ENCODE measurements around the gene STX16. TPM values are rescaled to one million over a fixed set of nuclear protein-coding genes. Genes with fewer than 3 reads are reported as not detected.

Gene STX16
- total RNA-seq, 4 donors from 2014 or later, result 70.2 to 148 (median 85.9) TPM

GRCh38 chr20:58654337-58654736 lies 3.3 kb downstream of the STX16 start:
- no peaks in the 10 kb centered on the region for H3K36me3 ChIP-seq
- no peak overlapping the region for H3K4me3 ChIP-seq
- no peak for DNase-seq (ENCODE audit: low spot score in 2 of 2)
- no peak overlapping the region for H3K27ac ChIP-seq
- H3K9me3 ChIP-seq, result no peaks in the 10 kb centered on the region
- TF ChIP-seq POLR2A (IDR thresholded peaks at IDR 0.05) (no peak), EP300 (IDR thresholded peaks at IDR 0.05) (no peak)
- TF ChIP-seq, protein P1, sequence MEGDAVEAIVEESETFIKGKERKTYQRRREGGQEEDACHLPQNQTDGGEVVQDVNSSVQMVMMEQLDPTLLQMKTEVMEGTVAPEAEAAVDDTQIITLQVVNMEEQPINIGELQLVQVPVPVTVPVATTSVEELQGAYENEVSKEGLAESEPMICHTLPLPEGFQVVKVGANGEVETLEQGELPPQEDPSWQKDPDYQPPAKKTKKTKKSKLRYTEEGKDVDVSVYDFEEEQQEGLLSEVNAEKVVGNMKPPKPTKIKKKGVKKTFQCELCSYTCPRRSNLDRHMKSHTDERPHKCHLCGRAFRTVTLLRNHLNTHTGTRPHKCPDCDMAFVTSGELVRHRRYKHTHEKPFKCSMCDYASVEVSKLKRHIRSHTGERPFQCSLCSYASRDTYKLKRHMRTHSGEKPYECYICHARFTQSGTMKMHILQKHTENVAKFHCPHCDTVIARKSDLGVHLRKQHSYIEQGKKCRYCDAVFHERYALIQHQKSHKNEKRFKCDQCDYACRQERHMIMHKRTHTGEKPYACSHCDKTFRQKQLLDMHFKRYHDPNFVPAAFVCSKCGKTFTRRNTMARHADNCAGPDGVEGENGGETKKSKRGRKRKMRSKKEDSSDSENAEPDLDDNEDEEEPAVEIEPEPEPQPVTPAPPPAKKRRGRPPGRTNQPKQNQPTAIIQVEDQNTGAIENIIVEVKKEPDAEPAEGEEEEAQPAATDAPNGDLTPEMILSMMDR (IDR thresholded peaks at IDR 0.05), result no peak
- H3K27me3 ChIP-seq, result no peaks in the 10 kb centered on the region
- peaks cover 0 to 76% (median 31%) of the 10 kb centered on the region in 4 donors for H3K4me1 ChIP-seq
- 72 to 74% methylated on average over 4 of the region's 4 CpGs for WGBS, 2 donors

DNA sequence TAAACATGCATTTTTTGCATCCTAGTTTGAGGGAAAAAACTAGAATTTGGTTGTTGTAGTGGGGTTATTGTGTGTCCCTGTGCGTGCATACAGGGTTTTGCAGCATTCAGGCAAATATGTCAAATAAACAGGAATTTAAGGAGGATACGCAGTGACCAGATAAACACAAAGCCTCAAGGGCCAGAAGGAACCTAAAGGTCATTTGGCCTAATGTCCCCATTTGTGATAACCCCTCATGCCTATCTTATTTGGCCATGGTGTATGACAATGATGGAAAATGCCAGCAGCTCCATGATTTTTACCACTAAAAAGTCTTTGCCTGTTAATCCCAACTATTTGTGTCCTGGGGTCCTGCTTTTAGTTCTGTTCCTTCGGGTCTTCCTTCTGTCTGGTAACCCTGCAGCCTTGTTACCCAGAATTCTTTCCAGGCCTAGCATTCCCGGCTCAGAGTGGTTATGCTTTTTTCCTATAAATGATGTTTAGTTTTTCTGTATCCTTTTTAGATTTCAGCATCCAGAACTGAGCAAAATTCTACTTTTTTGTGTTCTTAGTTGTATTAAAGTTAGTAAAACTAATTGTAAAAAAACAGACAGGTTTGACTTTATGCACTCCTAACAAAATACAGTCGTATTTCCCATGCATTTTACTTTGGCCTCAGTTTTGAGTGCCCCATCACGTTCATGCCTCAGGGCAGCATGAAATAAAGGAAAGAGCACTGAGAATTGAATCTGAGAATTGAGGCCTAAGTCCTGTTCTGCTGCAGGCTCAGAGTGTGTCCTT lies 4.4 kb downstream of the STX16 start:
- Histone ChIP-seq H3K27ac (peak overlapping the region in 1 of 4 donors; percentile 4), H3K27me3 (no peaks in the 10 kb centered on the region), H3K4me1 (peaks cover 0 to 72% (median 31%) of the 10 kb centered on the region in 4 donors), H3K9me3 (no peaks in the 10 kb centered on the region), H3K36me3 (no peaks in the 10 kb centered on the region), H3K4me3 (no peak overlapping the region)
- TF ChIP-seq, protein P1 (IDR thresholded peaks at IDR 0.05), result no peak
- TF ChIP-seq POLR2A (IDR thresholded peaks at IDR 0.05) (no peak), EP300 (IDR thresholded peaks at IDR 0.05) (no peak)
- DNase-seq (ENCODE audit: low spot score in 2 of 2), result no peak
- 39 to 43% methylated on average over 6 of the region's 6 CpGs for WGBS, 2 donors

- H3K4me1 ChIP-seq, result peaks cover 0 to 80% (median 31%) of the 10 kb centered on the region in 4 donors
- H3K27ac ChIP-seq, result no peak overlapping the region
- TF ChIP-seq, protein P1 (IDR thresholded peaks at IDR 0.05), result no peak
- no peak for TF ChIP-seq POLR2A (IDR thresholded peaks at IDR 0.05)
- TF ChIP-seq EP300 (IDR thresholded peaks at IDR 0.05), result no peak
These were observed 5.7 kb downstream of the STX16 start for GRCh38 chr20:58656831-58657230.

GRCh38 chr20:58657262-58657661 lies 6.2 kb downstream of the STX16 start:
- no peak for DNase-seq (ENCODE audit: low spot score in 2 of 2)
- H3K27me3 ChIP-seq, result no peaks in the 10 kb centered on the region
- H3K9me3 ChIP-seq, result no peaks in the 10 kb centered on the region
- H3K36me3 ChIP-seq, result peaks cover 0 to 15% (median 0%) of the 10 kb centered on the region in 3 donors
- 48 to 55% methylated on average over 2 of the region's 2 CpGs for WGBS, 2 donors
- H3K4me3 ChIP-seq, result no peak overlapping the region
- peaks cover 0 to 85% (median 31%) of the 10 kb centered on the region in 4 donors for H3K4me1 ChIP-seq
- no peak overlapping the region for H3K27ac ChIP-seq
- TF ChIP-seq, protein P1 (IDR thresholded peaks at IDR 0.05), result no peak
- TF ChIP-seq EP300 (IDR thresholded peaks at IDR 0.05) (no peak), POLR2A (IDR thresholded peaks at IDR 0.05) (no peak)

More at GRCh38 chr20:58656831-58657230, 5.7 kb downstream of the STX16 start:
- peaks cover 0 to 11% (median 0%) of the 10 kb centered on the region in 3 donors for H3K36me3 ChIP-seq
- no peak for DNase-seq (ENCODE audit: low spot score in 2 of 2)
- H3K9me3 ChIP-seq, result no peaks in the 10 kb centered on the region
- H3K4me3 ChIP-seq, result no peak overlapping the region
- no peaks in the 10 kb centered on the region for H3K27me3 ChIP-seq
- WGBS, 2 donors, result 14 to 33% methylated on average over 2 of the region's 2 CpGs

DNA sequence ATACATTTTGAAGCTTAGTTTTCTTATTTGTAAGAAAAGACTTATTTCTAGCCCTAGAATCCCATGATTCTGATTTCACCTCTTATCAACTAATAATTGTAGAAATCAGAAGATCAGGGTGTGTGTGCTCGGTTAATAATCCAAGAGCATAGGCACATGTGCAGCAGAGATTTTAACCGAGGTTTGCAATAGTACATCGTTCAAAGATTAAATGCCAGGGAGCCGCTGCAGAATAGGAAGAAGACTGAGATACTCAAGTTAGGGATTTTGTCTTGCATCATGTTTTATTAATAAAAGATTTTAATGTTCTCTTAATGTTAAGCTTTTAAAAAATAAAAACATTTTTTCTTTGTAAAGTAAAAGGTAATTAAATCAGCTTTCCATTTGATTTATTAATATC lies 6.9 kb downstream of the STX16 start:
- H3K4me1 ChIP-seq, result peaks cover 0 to 78% (median 27%) of the 10 kb centered on the region in 4 donors
- no peak for DNase-seq (ENCODE audit: low spot score in 2 of 2)
- 46 to 56% methylated on average over 4 of the region's 4 CpGs for WGBS, 2 donors
- TF ChIP-seq POLR2A (IDR thresholded peaks at IDR 0.05), result no peak
- TF ChIP-seq, protein P1 (IDR thresholded peaks at IDR 0.05), result no peak
- TF ChIP-seq EP300 (IDR thresholded peaks at IDR 0.05), result no peak
- no peaks in the 10 kb centered on the region for H3K27me3 ChIP-seq
- no peak overlapping the region for H3K4me3 ChIP-seq
- H3K9me3 ChIP-seq, result no peaks in the 10 kb centered on the region
- peaks cover 0 to 22% (median 0%) of the 10 kb centered on the region in 3 donors for H3K36me3 ChIP-seq
- H3K27ac ChIP-seq, result no peak overlapping the region

Measured in tibial nerve (tissue), 4 donors.